HCT116 (cell line): ENCODE data around the gene BMPER.

Source experiments
- ATF3 ChIP-seq: IDR thresholded peaks from 2 replicates; pipeline ENCODE4 v1.6.1; 2012
- CBX3 ChIP-seq: IDR thresholded peaks from 2 replicates; pipeline ENCODE4 v1.6.1; 2012; ENCODE audit warnings: low read depth
- CTCF ChIP-seq, 3 experiments: fragments of 200-600 bp in 1 of 3; sonication (generic) in 1 of 3; IDR thresholded peaks in 2 of 3; conservative IDR thresholded peaks in 1 of 3; 2 replicates each; pipeline ENCODE4 v1.5.1; 2012 to 2017; ENCODE audit warnings: low read depth in 2 of 3, low read length in 2 of 3, antibody characterized with exemption in 1 of 3, borderline replicate concordance in 1 of 3, control low read depth in 1 of 3, mild to moderate bottlenecking in 1 of 3, mixed read lengths in 1 of 3, mixed run types in 1 of 3, moderate library complexity in 1 of 3; ENCODE audit not compliant: insufficient read depth in 1 of 3
- EZH2phosphoT487 ChIP-seq: fragments of 200-600 bp; IDR thresholded peaks from 2 replicates; pipeline ENCODE4 v1.6.1; 2018; ENCODE audit warnings: antibody characterized with exemption, borderline replicate concordance
- FOSL1 ChIP-seq: IDR thresholded peaks from 2 replicates; pipeline ENCODE4 v1.6.1; 2012; ENCODE audit warnings: low read depth
- POLR2A ChIP-seq: IDR thresholded peaks from 2 replicates; pipeline ENCODE4 v1.7.0; 2011; ENCODE audit warnings: borderline replicate concordance; ENCODE audit not compliant: insufficient read depth, insufficient read length; ENCODE audit errors: extremely low read depth
- POLR2AphosphoS5 ChIP-seq: IDR thresholded peaks from 2 replicates; pipeline ENCODE4 v1.6.1; 2011; ENCODE audit warnings: mild to moderate bottlenecking, low read depth, low read length, moderate library complexity
- REST ChIP-seq: IDR thresholded peaks from 2 replicates; pipeline ENCODE4 v1.6.1; 2012; ENCODE audit warnings: low read depth
- SP1 ChIP-seq: IDR thresholded peaks from 2 replicates; pipeline ENCODE4 v1.6.1; 2012; ENCODE audit warnings: low read depth
- YY1 ChIP-seq: IDR thresholded peaks from 2 replicates; pipeline ENCODE4 v1.6.1; 2011; ENCODE audit warnings: low read length, low read depth, moderate library complexity, mild to moderate bottlenecking; ENCODE audit not compliant: insufficient replicate concordance; ENCODE audit errors: extremely low read depth

- TF ChIP-seq CTCF (IDR thresholded peaks at IDR 0.05 in 2 of 3, conservative IDR thresholded peaks at IDR 0.05 in 1 of 3; ENCODE audit: borderline replicate concordance in 1 of 3, insufficient read depth in 1 of 3, low read depth in 2 of 3, low read length in 2 of 3) (no peak), YY1 (no peak), ATF3 (no peak), POLR2A (no peak), EZH2phosphoT487 (no peak), CBX3 (no peak), POLR2AphosphoS5 (no peak), REST (no peak), FOSL1 (no peak), SP1 (no peak)
Measured at GRCh38 chr7:34136698-34137097, 231.4 kb downstream of the BMPER start.
